Measurements from ENCODE around the gene SOX6.

Gene SOX6

GRCh38 chr11:15981292-15981691, 375.1 kb downstream of the SOX6 start:
- Histone ChIP-seq H3K4me3 (ENCODE audit: low read depth, low read length) (no peak overlapping the region), H3K4me2 (ENCODE audit: low read length) (no peak overlapping the region), H3K27ac (no peak overlapping the region), H3K9ac (no peak overlapping the region), H3K36me3 (ENCODE audit: control insufficient read depth, insufficient read depth, low read length) (no peaks in the 10 kb centered on the region), H3K79me2 (no peaks in the 10 kb centered on the region), H2AFZ (no peak overlapping the region), H3K4me1 (no peaks in the 10 kb centered on the region), H3K27me3 (ENCODE audit: control insufficient read depth, insufficient read depth, low read length) (no peaks in the 10 kb centered on the region), H3K9me3 (ENCODE audit: control insufficient read depth, low read length) (no peaks in the 10 kb centered on the region)
- TF ChIP-seq CTCF (IDR thresholded peaks at IDR 0.05): no peak

- Histone ChIP-seq H3K4me2 (ENCODE audit: low read length) (no peak overlapping the region), H3K4me1 (no peaks in the 10 kb centered on the region), H3K79me2 (no peaks in the 10 kb centered on the region), H3K9ac (no peak overlapping the region), H3K4me3 (ENCODE audit: low read depth, low read length) (no peak overlapping the region), H3K27me3 (ENCODE audit: control insufficient read depth, insufficient read depth, low read length) (no peaks in the 10 kb centered on the region), H3K9me3 (ENCODE audit: control insufficient read depth, low read length) (no peaks in the 10 kb centered on the region), H3K27ac (no peak overlapping the region), H2AFZ (no peak overlapping the region), H3K36me3 (ENCODE audit: control insufficient read depth, insufficient read depth, low read length) (no peaks in the 10 kb centered on the region)
- TF ChIP-seq CTCF (IDR thresholded peaks at IDR 0.05): no peak
These were observed 379.2 kb downstream of the SOX6 start for GRCh38 chr11:15977116-15977515.

- TF ChIP-seq CTCF (IDR thresholded peaks at IDR 0.05): no peak
- Histone ChIP-seq H3K36me3 (ENCODE audit: control insufficient read depth, insufficient read depth, low read length) (no peaks in the 10 kb centered on the region), H3K9ac (no peak overlapping the region), H3K4me2 (ENCODE audit: low read length) (no peak overlapping the region), H3K9me3 (ENCODE audit: control insufficient read depth, low read length) (no peaks in the 10 kb centered on the region), H3K27ac (no peak overlapping the region), H3K4me3 (ENCODE audit: low read depth, low read length) (no peak overlapping the region), H3K27me3 (ENCODE audit: control insufficient read depth, insufficient read depth, low read length) (no peaks in the 10 kb centered on the region), H3K79me2 (no peaks in the 10 kb centered on the region), H3K4me1 (no peaks in the 10 kb centered on the region), H2AFZ (no peak overlapping the region)
These were observed 379.8 kb downstream of the SOX6 start for GRCh38 chr11:15976433-15977045.

- no peak overlapping the region for H2AFZ ChIP-seq
- no peak overlapping the region for H3K27ac ChIP-seq
- H3K4me3 ChIP-seq (ENCODE audit: low read depth, low read length): no peak overlapping the region
- H3K27me3 ChIP-seq (ENCODE audit: control insufficient read depth, insufficient read depth, low read length): no peaks in the 10 kb centered on the region
- H3K9ac ChIP-seq: no peak overlapping the region
- no peaks in the 10 kb centered on the region for H3K9me3 ChIP-seq (ENCODE audit: control insufficient read depth, low read length)
- no peaks in the 10 kb centered on the region for H3K4me1 ChIP-seq
- H3K79me2 ChIP-seq: no peaks in the 10 kb centered on the region
- TF ChIP-seq CTCF (IDR thresholded peaks at IDR 0.05): no peak
- H3K36me3 ChIP-seq (ENCODE audit: control insufficient read depth, insufficient read depth, low read length): no peaks in the 10 kb centered on the region
- no peak overlapping the region for H3K4me2 ChIP-seq (ENCODE audit: low read length)
These were observed 380.6 kb downstream of the SOX6 start for GRCh38 chr11:15975742-15976141.

GRCh38 chr11:15972838-15973237, 383.5 kb downstream of the SOX6 start:
- Histone ChIP-seq H3K9ac (no peak overlapping the region), H3K27me3 (ENCODE audit: control insufficient read depth, insufficient read depth, low read length) (no peaks in the 10 kb centered on the region)

More at GRCh38 chr11:15972838-15973237, 383.5 kb downstream of the SOX6 start:
- H3K9me3 ChIP-seq (ENCODE audit: control insufficient read depth, low read length): no peaks in the 10 kb centered on the region
- no peaks in the 10 kb centered on the region for H3K79me2 ChIP-seq
- no peaks in the 10 kb centered on the region for H3K4me1 ChIP-seq
- H3K36me3 ChIP-seq (ENCODE audit: control insufficient read depth, insufficient read depth, low read length): no peaks in the 10 kb centered on the region
- H2AFZ ChIP-seq: no peak overlapping the region
- no peak for TF ChIP-seq CTCF (IDR thresholded peaks at IDR 0.05)
- H3K4me3 ChIP-seq (ENCODE audit: low read depth, low read length): no peak overlapping the region
- no peak overlapping the region for H3K4me2 ChIP-seq (ENCODE audit: low read length)
- H3K27ac ChIP-seq: no peak overlapping the region

All from parathyroid adenoma (tissue), 2 donors.